SU-DHL-6 (cell line): ENCODE measurements around the gene JAK3.

Experiments
- CTCF ChIP-seq: fragments of 200-600 bp; sonication (generic); IDR thresholded peaks from one replicate; pipeline ENCODE4 v1.5.1; 2017; ENCODE audit warnings: antibody characterized with exemption, mild to moderate bottlenecking, low read length, moderate library complexity; ENCODE audit not compliant: insufficient read depth, poor library complexity, severe bottlenecking
- EZH2phosphoT487 ChIP-seq: fragments of 200-600 bp; sonication (generic), shearing (Covaris generic); conservative IDR thresholded peaks from 2 replicates; pipeline ENCODE4 v1.6.1; 2018; ENCODE audit warnings: mild to moderate bottlenecking, antibody characterized with exemption, low read length, moderate library complexity, mixed read lengths

DNA sequence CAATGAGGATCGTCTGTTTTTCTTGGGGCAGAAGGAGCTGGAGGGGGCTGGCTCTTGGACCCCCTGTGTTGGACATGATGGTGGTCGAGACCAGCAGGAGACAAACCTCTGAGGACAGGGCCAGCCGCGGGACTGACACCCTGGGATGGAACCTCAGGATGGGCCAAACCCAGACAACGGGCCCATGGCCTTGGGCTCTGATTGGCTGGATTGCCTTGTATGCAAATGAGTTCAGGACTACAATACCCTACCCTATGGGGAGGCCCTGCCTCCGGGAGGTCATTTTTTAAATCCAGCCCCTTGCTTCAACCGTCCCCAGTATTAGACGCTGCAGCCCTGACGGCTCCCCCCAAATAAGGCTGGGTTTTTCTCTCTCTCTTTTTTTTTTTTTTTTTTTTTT, 46.0 kb upstream of the JAK3 start:
- no peak for TF ChIP-seq CTCF
- TF ChIP-seq EZH2phosphoT487: no peak
